Islet of Langerhans (tissue), 1 donor: ENCODE results near the gene CACNA1D.

Source experiments
- FAIRE-seq: peaks from one replicate; lab custom pipeline; 2011; peaks lifted over from hg19 to GRCh38; lab: Jason Lieb, UNC

The CACNA1D gene

GRCh38 chr3:53495520-53496391 lies 1.3 kb downstream of the CACNA1D start:
- FAIRE-seq, result no peak

DNA sequence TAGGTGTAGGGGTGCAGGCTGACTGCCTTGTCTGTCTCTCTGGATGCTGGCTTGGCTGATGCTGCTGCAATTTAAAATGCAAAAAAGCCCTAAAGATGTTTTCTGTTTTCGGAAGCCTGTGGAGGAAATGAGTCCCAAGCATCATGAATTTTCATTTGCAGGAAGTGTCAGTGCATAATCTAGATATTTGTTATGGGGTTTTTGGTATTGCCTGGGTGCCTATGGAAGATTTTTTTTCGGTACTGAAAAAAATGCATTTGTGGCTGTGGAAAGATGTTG lies 1.9 kb downstream of the CACNA1D start:
- no peak for FAIRE-seq

GRCh38 chr3:53496984-53497383 lies 2.6 kb downstream of the CACNA1D start:
- FAIRE-seq, result no peak

DNA sequence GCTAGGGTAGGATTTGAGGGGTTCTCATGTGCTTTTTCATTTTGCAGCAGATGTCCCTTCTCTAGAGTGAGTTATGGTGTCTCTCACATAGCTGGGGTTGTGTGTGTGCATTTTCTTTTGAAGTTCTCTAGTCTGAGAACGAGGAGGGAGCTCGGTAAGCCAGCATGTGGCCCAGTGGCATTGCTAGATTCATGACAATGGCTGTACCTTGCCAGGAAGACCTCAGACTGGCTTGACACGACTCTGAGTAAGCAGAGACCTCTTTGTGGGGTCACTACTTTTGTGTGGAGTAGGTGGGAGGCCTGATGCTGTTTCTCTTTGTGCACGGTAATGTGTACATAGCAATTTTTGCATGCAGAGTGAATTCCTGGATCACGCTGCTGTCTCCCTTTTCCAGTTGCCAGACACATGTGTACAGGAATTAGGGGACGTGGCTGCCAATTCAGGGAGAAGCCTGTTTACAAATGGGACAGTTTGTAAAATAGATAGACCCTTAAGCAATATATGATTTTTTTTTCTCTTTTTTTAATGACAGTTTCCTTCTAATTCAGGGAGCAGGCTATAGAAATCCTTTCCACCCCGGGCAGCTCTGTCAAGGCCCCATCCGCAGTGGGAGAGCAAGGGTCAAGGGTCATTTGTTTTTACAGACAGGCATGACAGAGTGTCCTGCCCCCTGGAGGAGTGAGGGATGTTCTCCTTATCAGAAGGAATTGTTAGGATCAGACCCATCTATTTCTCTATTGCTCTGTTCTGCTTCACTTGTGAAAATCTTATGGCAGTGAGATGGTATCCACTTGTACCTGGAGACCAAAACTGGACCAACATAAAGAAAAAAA lies 4.6 kb downstream of the CACNA1D start:
- no peak for FAIRE-seq

DNA sequence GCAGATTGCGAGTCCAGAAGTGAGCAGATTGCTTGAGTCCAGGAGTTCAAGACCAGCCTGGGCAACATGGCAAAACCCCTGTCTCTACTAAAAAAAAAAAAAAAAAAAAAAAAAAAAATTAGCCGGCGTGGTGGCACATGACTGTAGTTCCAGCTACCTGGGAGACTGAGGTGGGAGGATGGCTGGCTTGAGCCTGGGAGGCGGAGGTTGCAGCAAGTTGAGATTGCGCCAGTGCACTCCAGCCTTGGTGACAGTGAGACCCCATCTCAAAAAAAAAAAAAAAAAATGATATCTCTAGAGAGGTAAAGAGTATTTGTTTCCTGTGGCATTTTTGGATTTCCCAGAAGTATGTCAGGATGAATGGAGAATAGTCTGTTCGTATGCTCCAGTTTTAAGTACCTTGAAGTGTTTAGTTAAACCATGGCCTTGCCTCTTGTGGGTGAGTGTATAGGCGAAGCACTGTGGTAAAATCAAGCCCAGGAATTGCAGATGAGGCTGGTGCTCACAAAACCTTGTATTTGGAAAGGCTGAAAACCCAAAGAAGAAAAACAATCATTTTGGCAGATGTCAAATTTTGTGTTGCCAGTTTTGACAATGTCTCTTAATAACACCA lies 5.9 kb downstream of the CACNA1D start:
- FAIRE-seq, result no peak

DNA sequence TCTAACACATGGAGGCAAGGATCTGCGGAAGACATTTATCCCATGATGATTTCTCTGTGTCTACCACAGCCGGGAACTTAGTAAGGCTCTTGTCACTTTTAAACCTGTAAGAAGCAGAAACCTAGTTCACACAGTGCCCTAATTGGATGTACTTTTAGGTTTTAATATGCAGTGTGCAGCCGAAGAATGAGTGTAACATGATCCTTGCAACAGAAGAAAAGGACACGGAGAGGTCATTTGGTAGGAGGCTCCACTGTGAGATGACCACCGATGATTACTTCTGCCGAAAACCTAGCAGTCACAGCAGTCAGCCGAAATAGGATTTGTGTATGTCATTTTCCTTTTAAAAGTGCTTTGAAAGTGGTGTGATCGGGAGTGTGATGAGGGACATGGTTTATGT lies 6.8 kb downstream of the CACNA1D start:
- no peak for FAIRE-seq

- no peak for FAIRE-seq
Measured at GRCh38 chr3:53502737-53503136, 8.3 kb downstream of the CACNA1D start.

- peak; percentile 64 for FAIRE-seq
Measured at GRCh38 chr3:53503195-53503594, 8.8 kb downstream of the CACNA1D start.

DNA sequence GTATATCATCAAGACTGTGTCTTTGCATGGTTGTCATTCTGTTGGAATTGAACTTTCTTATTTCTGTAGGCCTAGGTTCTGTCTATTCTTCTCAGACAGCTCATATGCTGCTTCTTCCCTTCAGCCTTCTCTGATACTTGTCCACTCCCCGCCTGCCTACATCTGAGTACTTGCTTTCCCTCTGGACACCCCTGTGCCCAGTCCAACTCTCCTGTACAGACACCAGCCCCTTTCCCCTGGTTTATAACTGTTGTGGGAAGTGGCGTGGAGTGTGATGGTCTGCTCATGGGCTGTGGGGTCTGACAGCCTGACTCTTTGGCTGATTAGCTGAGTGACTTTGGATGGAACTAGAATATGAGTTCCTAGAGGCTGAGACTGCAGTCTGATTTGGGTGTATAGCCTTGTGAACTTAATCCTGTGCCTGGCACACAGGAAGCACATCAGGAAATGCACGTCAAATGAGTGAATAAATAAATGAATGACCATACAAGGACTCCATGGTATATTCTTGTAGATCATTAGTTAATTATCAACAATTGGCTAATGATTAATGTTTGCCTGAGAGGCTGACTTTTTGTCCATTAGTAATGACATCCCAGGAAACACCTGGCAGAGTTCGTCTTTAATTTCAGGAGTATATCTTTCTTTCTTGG lies 11.8 kb downstream of the CACNA1D start:
- peak; percentile 94 for FAIRE-seq

GRCh38 chr3:53506763-53507145 lies 12.3 kb downstream of the CACNA1D start:
- FAIRE-seq, result no peak

GRCh38 chr3:53509494-53509893 lies 15.1 kb downstream of the CACNA1D start:
- no peak for FAIRE-seq

- FAIRE-seq, result no peak
Measured at GRCh38 chr3:53510508-53510907, 16.1 kb downstream of the CACNA1D start.

GRCh38 chr3:53511246-53511645 lies 16.8 kb downstream of the CACNA1D start:
- no peak for FAIRE-seq

DNA sequence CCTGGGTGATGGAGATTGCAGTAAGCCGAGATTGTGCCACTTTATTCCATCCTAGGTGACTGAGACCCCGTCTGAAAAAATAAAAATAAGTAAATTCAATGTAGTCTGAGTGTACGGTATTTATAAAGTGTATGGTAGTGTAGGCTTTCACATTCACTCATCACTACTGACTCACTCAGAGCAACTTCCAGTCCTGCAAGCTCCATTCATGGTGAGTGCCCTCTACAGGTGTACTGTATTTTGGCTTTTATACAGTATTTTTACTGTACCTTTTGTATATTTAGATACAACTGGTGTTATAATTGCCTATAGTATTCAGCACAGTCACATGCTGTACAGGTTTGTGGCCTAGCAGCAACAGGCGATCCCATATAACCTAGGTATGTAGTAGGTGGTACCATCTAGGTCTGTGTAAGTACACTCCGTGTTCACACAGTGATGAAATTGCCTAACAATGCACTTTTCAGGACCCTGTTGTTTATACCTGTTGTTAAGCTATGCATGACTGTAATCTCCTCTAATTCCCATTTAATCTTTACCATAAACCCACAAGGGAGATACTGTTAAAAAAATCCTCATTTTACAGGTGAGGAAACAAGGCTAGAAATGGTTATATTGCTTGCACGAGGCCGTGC lies 19.3 kb downstream of the CACNA1D start:
- FAIRE-seq, result no peak

GRCh38 chr3:53516339-53516738 lies 21.9 kb downstream of the CACNA1D start:
- FAIRE-seq, result peak; percentile 9

GRCh38 chr3:53518495-53518981 lies 24.1 kb downstream of the CACNA1D start:
- no peak for FAIRE-seq

DNA sequence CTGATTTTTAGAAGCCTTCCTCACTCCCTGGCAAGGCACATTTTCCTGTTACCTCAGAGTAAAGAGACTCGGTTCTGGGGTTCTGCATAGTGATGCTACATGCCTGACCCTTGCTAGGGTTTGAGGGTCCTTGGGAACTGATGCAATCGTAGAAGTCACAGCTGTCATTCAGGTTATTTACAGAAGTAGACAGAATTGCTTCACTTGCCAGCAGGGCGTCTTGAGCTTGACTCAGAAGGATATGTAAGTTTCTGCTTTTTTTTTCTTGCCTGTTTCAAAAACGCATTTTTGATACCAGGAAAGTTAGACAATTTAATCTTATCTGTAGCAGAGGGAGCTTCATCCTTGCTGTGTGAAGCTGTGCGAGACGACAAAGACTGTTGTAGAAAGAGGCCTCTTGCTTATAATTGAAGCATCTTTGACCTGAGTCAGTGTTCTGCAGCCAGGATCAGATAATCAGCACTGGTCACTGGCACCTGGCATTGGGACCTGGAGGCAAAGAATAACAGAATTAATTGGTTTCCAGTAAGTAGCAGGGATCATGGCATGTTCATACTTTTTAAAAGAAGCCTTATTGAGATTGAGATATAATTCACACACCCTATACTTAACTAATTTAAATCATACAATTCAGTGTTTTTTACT lies 24.8 kb downstream of the CACNA1D start:
- no peak for FAIRE-seq

DNA sequence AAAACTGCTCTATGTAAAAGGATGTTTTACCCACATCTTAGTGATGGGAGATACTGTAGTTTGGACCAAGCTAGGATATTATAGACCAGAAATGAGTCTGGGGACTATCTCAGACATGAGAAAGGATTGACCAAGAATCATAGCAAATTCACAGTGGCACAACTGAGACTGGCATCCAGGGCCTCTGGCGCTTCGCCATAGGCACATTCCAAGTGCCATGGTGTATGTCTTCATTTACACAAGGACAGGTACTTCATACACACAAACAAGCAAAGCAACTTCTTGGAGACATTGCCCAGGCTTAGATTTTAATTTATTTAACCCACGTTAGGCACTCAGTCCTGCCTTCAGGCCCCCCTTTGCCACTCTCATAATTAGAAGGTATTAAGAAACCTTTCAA lies 28.9 kb downstream of the CACNA1D start:
- FAIRE-seq, result no peak

DNA sequence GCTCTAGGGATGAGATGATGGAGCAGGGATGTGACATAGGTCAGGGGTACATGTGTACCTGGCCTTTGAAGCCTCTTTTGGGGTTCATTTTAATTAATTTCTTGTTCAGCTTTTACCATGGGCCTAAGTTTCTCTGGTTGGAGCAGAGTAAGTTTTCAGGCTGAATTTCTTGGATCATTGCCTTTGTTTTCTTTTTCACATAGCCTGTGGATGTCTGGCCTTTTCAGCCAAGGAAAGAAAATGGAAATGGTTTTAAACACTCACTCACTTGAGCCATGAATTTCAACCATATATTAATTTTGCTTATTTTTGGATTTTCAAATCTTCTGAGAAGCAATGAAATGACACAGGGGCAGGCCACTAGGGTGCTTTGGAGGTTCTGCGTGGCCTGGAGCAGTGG lies 30.2 kb downstream of the CACNA1D start:
- no peak for FAIRE-seq

DNA sequence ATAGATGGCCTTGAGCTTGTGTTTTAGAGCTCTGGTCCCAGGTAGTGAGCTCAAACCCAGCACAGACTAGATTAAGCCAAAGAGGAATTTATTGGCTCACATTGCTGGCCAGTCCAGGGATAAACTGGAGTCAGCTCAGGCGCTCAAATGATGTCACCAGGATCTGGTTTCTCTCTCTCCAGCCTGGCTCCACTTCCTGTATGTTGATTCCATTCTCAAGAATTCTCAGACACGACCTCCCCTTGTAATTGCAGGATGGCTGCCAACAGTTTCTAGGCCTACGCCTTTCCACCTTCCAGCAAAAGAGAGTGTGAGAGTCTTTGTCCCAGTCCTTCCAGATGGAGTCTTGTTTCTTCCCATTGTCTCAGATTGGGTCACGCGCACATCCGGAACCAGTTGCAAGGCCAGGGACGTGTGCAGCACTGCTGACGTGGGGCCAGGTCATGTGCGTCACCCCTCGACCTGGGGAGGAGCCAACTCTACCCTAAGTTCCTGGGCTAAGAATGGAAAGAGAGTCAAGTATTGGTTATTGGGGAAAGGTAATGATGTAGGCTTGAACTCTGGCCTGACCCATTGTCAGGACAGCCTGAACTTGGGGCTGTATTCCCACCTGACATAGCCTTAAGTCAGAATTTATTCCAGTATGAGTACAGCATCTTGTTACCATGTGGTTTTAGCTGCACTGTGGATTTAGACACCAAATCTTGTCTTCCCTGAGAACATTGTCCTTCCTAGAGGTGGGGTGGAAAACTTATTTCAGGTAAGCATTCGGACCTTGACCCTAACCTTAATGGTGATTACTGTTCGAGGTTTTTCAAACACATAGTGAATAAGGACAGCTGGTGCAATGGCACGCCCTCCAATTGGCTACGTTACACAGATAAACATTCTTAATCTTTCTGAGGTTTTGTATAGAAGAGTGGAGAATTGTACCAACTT lies 31.6 kb downstream of the CACNA1D start:
- no peak for FAIRE-seq

GRCh38 chr3:53526704-53527055 lies 32.3 kb downstream of the CACNA1D start:
- FAIRE-seq, result no peak
